ENCODE measurements around the gene TALDO1.

Gene TALDO1

DNA sequence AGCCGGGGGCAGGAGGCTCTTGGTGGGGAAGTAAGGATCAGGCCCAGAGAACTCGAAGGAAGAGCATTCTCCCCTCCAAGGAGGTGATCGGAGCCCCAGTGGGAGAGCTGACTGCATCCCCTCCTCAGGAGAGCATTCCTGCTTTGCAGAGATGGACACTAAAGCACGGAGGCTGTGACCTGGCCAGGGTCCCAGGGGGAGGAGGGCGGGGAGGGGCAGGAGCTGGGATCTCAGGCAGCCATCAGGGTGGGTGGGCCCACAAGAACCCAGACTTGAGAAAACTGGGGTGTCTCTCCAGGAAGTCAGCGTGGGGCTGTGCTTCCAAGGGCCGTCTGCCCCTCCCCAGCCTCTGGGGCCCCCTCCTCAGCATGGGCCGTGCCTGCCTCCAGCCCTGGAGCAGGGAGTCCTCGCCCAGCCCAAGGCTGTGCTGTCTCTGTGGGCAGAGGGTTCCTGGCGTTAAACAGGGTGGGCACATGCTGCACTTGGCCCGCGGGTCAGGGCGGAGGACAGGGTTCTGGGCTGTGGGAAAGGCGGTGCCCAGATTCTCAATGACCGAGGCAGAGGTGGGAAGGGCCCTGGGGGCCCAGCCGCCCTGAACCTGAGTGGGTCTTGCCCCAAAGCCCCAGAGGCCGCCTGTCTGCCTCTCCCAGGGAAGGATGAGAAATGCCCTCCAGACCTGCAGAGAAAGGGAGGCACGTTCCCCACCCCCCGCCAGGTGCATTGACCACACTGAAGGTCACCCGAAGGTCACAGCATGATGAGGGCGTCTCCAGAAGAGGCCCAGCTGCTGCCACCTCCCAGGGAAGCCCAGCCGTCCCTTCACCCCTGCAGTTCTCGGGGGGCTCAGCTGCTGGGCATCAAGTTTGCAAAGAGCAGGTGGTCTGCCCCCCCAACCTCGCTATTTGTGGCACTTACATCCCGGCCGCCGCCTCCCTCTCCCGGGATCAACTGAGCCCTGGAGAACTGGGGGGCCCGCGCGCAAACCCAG lies 42.0 kb downstream of the TALDO1 start:
- DNase-seq, result no peak

DNA sequence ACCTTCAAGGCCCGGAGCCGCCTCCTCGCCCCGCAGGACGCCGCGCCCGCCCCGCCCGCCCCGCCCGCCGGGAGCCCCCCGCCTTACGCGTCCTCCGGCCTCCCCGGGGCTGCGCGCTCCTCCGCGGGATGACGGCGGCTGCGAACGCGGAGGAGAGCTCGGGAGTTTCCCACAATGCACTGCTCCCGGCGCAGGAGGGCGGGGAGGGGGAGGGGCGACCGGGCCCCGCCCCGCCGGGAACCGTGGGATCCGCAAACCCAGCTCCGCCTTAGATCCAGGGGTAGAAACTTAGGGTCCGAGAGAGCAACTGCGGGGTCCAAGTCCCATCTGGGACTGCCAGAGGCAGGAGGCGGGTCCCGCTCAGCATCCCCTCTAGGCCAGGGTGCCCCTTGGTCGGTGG lies 42.7 kb downstream of the TALDO1 start, which contains the start of gene CEND1:
Gene CEND1, minus strand, starts transcription at position 148 of the 400 bp plus-strand sequence. CDS start 1,514 bp downstream, outside the sequence.
- no peak for DNase-seq

DNA sequence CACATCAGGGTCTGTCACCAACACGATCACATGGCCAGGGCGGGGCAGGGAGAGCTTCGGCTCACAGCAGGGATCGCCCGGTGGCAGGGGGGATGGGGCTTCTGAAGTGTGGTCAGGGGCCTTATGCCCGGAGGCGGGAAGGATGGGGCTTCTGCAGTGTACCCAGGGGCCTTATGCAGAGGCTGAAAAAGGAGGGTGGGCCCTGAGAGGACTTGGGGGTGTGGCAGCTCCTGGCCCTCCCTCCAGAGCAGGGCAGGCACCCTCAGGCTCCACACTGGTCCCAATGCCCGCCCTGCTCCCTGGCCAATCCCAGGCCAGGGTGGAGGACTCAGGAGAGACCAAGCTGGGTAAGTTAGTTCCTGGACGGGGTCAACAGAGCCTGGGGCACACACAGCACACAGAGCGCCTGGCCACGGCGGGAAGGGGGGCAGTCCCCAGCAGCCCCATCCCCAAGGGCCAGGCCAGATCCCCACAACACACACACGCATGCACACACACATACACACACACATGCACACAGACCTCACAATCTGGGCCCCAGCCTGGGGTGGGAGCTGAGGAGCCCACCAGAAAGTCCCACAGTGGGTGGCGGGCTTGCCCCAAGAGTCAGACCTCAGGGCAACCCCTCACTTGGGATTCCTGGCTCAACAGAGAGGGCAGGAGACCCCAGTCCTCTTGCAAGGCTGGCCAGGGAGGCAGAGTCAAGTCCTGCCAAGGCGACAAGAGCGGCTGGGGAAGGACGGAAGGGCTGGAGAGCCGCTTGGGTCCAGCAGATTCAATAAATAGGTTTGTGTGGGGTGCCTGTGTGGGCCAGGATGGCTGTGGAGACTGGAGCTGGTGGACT lies 43.7 kb downstream of the TALDO1 start:
- no peak for DNase-seq

DNA sequence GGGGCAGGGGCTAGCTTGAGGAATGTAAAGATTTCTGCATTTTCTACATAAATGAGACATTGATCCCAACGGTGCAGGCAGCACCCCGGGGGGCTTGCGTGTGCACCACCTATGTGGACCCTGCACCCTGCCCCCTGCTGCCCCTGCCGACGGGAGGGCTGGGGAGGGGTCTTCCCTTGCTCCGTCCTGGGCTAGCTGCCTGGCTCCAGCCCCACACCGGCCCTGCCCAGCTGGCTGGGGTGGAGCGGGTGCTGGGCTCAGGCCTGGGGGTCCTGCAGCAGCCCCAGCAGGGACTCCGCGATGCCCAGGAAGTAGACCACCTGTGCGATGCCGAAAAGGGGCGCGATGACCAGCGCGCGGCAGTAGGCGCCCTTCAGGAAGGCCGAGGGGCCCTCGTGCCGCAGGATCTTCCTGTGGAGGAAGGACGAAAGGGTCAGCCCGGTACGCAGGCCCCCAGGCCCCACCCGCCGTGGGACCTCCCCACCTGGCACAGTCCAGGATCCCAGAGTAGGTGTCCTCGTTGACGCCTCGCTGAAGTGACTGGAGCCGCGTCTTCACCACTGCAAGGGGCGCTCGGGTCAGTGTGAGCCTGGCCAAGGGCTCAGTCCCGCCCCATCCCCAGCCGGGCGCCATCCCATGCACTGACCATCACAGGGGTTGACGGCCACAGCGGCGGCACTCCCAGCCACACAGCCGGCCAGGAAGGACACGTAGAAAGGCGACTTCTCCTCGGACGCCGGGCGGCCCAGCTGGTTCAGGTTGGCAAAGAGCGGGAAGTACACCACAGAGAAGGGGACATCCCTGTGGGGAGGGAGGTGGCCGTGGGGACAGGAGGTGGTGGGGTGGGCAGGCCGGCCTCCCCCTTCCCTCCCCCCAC lies 44.6 kb downstream of the TALDO1 start:
- no peak for DNase-seq

DNA sequence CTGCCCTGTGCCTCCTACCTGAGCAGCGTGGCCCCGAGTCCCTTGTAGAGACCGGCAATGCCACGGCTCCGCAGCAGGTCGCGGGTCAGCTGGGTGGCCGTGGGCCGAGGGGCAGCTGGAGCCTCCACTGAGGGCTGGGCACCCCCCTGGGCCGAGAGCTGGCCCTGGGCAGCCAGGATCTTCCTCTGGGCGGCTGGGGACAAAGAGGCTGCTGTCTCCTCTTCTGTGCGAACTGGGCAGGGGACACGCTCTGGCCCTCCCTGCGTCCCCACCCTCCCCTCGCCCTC lies 45.2 kb downstream of the TALDO1 start:
- no peak for DNase-seq

DNA sequence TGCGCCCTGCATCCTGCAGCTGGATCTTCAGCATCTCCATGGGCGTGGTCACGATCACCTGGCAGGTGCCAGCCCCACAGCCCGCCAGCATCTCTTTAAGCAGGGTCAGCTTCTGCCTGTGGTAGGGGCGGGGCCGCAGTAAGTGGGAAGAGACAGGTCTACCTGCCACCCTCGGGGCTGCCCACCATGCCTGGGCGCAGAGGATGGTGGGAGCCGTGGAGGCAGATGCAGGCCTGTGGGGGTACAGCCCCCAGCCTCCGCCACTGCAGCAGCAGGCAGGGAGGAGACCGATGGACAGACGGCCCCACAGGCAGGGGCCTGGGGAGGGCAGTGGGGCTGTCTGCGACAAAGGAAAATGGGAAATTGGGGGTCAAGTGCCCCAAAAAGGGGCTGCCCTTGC lies 45.6 kb downstream of the TALDO1 start:
- no peak for DNase-seq

DNA sequence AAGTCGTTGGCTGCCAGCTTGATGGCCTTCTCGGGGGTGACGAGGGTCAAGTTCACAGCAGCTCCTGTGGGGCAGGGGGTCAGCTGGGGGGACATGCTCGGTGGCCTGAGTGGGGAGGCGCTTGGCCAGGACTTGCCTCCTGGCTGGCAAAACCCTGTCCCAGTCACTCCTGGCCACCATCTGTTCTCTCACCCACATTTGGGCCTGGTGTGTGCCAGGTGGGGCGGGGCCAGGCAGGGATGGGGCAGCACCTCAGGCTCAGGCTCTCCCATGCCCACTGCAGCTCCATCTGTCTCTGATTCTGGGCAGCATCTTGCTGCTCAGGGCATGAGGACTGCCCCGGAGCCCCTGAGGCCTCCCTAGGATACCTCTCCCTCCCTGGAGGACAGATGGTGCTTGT lies 46.3 kb downstream of the TALDO1 start:
- no peak for DNase-seq

DNA sequence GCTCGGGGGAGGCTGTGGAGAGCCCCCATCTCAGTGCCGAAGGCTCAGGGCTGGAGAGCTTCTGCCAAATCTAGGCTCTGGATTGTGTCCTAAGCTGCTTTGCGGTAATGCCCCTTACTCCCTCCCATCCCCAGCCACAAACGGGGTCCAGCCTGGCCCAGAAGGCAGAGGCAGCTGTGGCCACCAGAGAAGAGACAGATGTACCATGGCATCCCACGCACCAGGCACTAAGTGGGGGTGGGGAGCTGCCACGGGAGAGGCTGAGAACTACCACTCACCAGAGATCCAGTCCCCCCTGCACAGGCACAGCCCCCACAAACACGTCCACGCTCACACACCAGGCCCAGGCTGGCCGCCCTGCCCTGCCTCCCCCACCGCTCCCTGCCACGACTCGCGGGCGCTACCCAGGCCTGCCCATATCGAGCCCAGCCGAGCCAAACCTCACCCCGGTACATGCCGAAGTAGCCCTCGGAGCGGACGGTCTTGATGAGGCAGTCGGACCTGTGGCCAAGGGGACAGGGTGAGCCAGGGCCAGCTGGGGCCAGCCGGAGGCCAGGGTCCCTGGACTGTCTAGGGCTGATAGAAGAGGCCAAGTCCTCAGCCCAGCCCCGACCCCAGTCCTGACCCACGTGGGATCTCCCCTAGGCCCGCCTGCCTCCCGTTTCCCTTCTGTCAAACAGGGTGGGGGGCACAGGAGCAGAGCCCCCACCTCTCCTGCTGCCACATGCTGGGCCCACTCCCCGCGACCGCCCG lies 46.9 kb downstream of the TALDO1 start:
- DNase-seq, result no peak

DNA sequence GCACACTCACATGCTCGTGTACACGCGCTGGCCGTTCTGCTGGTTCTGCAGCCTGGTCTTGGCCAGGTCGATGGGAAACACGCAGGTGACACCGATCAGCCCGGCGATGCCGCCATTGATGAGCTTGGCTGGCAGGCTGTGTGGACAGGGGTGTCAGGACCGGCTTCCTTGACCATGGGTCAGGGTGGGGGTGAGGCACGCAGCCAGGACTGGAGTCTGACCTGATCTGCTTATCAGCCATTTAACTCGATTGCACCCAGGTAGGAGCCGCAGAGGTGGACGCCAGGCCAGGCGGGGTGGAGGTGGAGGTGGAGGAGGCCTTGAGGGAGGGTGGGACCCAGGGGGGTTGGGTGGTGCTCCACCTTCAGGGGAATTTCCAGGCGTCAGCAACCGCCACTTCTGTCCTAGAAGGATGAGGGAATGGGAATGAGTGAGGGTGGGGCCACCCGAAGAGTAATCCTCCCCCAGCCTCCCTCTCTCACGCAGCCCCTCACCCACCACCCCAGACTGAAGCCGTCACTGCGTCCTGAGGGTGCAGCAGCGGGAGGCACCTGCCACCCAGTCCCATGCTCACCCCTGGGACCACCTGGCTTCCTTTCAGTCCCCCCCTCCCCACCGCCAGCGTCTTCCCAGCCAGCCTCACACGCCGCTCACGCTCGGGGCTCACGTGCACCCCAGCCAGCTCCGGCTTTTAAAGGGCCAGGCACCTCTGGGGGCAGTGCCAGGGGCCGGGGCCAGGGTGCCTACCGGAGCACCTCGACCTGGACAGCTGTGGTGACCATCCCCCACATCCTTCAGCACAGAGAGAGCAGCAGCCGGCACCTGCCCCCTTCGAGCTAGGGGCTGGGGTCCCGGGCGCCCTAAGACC lies 47.7 kb downstream of the TALDO1 start:
- DNase-seq, result no peak

DNA sequence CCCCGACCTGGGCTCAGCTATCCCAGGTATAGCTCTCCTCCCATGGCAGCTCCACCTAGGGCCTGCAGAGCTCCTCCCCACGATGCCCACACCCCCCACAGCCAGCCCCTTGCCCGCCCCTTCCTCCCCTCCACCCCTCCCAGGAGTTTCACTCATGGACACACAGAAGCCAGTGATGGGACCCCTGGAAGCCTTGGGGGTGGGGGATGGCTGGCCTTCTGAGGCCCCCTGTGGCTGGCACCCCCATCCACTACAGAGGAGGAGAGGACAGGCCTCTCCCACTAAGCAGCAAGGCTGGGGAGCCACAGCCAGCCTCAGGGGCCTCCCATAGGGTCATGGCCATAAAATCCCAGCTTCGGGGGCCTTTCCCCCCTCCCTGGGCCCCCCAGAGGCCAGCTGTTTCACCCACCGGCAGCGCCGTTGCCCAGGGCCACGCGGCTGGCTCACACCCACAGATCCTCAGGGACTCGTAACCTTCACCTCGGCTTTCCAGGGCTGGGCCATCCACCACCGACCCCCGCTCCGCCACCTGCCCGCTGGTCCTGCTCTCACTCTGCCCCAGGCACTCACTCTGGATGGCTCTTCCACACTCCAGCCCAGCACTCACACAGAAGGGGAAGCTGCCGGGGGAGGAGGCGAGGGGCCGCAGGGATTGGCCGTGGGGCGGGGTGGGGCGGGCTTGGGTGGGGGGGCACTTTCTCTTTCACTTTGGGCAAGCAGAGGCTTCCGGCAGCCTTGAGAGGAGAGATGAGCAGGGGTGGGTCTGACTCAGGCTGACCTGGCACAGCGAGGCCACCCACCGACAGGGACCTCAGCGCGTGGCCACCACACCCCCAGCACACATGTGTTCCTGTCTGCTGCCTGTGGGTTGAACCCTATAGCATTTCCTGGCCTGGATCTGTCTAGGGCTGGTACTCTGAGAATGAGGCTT lies 48.6 kb downstream of the TALDO1 start:
- DNase-seq, result peak; percentile 72

DNA sequence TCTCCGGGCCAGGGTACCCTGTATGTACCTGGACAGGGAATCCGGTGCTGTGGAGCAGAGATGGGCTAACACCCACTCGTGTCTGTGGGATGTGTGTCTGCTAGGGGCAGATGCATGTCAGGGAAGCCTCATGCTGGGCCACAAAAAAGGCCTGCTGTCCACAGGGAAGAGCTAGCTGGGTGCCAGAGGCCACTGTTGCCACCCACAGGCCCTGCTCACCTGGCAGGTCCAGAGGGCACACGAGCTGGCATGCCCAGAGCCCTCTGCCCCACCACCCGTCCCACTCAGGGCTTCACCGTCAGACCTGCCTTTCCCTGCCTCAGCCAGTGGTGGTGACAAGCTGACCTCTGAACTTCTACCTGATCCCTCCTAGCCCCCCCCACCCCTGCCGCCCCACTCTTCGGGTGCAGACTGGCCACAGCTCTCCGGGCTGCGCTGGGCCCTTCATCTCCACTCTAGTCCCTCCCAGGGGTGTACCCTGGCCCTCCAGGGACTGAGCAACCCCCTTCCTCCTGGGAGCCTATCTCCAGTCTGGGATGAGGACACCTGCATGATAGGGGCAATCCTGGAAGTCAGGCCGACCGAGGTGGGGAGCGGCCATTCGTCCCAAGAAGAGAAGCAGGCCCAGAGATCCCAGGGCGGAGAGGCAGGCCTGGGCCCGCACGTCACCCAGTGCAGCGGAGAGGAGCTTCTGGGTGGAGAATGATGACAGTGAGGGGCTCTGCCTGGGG lies 49.5 kb downstream of the TALDO1 start:
- DNase-seq, result no peak

DNA sequence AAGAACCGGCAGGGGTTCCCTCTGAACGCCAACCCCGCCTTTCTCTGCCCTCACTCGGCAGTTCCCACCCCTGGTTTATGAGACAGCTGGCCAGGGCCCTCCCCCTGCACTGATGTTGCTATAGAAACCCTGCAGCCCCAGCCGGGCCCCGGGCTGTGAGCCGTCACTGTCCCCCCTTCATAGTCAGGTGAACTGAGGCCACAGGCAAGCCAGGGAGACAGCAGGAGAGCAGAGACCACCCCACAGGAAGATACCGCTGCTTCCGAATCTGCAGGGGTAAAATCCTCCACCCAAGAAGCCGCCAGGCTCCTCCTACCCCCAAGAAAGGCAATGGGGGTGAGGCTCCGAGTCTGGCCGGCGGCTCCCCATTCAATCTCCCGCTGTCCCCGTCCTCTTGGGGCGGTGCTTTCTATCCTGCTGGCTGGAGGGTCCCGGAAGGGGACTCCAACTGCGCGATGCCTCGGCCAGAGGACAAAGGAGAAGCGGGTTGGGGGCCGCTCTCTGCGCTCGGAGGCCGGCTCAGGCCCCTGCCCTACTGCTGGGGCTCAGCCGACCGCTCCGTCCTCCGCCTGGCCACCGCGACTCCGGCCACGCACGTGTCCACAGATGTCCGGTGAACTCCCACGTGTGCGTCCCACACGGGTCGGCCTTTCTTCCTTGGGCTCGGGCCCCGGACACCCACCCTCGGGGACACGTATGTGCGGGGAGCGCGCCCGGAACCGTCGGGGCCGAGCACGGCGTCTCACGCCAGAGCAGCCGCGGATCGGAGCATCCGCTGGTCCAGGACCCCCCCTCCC lies 50.2 kb downstream of the TALDO1 start:
- peak; percentile 66 for DNase-seq

DNA sequence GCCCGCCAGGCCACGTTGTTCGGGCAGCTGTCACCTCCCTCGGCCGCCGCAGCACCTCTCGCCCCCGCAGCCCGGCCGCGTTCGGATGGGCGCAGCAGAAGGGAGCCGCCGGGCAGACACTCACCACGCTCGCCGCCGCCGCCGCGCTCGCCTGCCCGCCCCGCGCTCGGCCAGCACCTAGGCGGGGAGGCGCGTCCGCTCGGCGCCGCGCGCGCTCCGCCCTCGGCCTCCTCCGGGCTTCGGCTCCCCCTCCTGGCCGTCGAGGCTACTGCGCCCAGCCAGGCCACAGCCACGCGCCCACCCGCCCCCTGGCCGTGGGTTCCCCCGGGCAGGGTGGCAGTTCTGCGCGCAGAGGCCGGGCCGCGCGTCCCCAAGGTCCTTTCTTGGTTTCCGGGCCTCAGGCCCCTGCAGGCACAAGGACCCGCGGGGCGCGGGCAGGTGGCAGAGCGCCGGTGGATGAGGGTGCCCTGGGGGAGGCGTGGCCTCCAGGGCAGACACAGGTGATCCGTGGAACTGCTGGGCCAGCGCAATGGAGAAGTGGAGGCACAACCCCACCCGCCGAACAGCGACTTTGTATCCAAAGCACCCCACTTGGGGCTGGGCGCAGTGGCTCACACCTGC lies 50.9 kb downstream of the TALDO1 start, which contains the start of gene SLC25A22:
Gene SLC25A22, minus strand, starts transcription at position 189 of the 621 bp plus-strand sequence. CDS start 3,275 bp downstream, outside the sequence.
- peak; percentile 82 for DNase-seq

DNA sequence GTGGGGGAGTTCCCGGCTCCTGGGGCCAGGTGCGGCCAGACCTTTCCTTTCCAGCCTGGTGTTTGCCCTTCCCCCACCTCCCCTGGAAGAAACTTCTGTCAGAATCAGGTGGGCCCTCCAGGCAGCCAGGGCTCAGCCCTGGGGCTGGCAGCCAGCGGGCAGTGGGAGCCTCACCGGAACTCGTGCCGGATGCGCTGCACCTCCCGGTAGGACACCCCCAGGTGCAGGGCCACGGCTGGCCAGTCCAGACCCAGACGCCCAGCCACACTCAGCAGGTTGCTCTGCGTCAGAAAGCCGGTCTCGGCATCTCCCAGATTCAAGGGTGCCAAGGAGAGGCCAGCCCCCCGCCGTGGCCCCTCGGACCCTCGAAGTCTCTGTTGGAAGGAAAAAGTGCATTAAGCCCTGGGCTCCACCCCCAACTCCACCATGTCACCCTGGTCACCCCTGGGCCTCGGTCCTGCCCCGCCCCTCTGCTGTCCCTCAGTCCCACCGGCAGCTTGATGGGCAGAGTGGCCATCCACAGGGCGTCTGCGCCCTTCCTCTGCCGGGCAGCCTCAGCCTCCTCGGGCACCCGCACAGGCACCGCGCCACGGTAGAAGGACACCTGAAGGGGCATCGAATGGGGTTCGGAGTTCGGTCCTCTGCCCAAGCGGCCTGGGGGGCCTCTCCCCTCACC lies 52.5 kb downstream of the TALDO1 start:
- no peak for DNase-seq

DNA sequence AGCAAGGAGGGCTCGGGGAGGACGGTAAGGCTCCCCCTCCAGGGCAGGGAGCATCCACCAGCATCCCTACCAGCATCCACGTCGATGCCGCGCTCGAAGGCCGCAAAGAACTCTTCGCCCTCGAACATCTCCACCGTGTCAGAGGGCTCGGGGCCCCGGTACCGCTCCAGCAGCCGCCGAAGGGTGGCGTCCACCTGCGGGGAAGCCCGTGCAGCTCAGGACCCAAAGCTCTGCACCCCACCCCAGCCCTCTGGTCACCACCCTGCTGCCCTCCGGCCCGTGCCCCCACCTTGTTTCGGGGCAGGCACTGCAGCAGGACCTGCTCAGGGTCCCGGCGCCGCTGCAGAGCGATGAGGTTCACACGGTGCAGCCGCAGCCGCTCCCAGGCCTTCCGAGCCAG lies 53.2 kb downstream of the TALDO1 start:
- DNase-seq, result no peak

DNA sequence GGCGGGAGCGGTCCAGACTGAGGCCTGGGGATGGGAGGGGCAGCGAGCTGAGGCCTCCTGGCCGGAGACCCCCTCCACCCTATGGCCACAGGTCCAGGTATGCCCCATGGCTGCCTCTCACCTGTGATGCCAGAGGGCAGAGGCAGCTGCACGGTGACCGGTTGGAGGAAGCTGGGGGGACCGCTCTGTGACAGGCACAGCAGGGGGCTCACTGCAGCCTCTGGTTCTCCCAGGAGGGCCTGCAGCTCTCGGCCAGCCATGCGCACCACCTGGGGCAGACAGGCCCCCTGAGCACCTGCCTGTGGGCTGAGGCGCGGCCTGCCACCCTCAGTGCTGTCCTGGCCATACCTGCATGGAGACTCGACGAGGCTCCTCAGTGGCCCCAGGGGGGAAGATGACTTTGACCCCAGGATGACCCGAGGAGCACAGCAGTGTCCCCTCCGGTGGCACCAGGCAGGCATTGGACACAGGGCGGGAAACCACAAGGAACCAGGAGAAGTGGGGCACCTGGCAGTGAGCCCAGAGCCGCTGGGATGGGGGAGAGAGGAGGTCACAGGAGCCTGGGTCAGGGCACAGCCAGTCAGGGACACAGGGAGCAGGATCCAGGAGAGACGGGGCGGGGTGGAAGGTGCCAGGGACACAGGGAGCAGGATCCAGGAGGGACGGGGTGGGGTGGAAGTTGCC lies 54.0 kb downstream of the TALDO1 start:
- no peak for DNase-seq
